H9 (cell line): ENCODE measurements around the gene HSD17B8. TPM values are rescaled to one million over a fixed set of nuclear protein-coding genes. Genes with fewer than 3 reads are reported as not detected.
A peak's percentile ranks its signal among the peaks of the same experiment; 100 is the strongest.

Experiments used
- DNase-seq: peaks from one replicate; pipeline ENCODE4 v3.0.0-alpha.2; 2017
- H2AFZ ChIP-seq: one replicate; pipeline ENCODE4 v1.6.1; 2013; ENCODE audit warnings: mild to moderate bottlenecking, low read length, control low read depth, moderate library complexity
- H2AK5ac ChIP-seq: 2 replicates; pipeline ENCODE4 v1.6.1; 2013; ENCODE audit warnings: low read length, control low read depth, mixed read lengths; ENCODE audit not compliant: insufficient read length
- H2BK120ac ChIP-seq: one replicate; pipeline ENCODE4 v1.6.1; 2013; ENCODE audit warnings: low read depth, mild to moderate bottlenecking, low read length, control low read depth, inconsistent platforms; ENCODE audit not compliant: poor library complexity, severe bottlenecking
- H2BK12ac ChIP-seq: 2 replicates; pipeline ENCODE4 v1.6.1; 2013; ENCODE audit warnings: low read length, control low read depth, mixed read lengths, low read depth; ENCODE audit not compliant: insufficient read length
- H2BK15ac ChIP-seq: 2 replicates; pipeline ENCODE4 v1.6.1; 2013; ENCODE audit warnings: low read depth, low read length, control low read depth
- H2BK20ac ChIP-seq: one replicate; pipeline ENCODE4 v1.6.1; 2013; ENCODE audit warnings: low read depth, mild to moderate bottlenecking, low read length, control low read depth, inconsistent platforms; ENCODE audit not compliant: poor library complexity, severe bottlenecking
- H2BK5ac ChIP-seq: 2 replicates; pipeline ENCODE4 v1.6.1; 2013; ENCODE audit warnings: low read length, control low read depth, mixed read lengths; ENCODE audit not compliant: insufficient read length
- H3K14ac ChIP-seq: 2 replicates; pipeline ENCODE4 v1.6.1; 2013; ENCODE audit warnings: low read length, control low read depth; ENCODE audit not compliant: insufficient read depth
- H3K18ac ChIP-seq: 2 replicates; pipeline ENCODE4 v1.6.1; 2013; ENCODE audit warnings: low read depth, mild to moderate bottlenecking, mixed read lengths, low read length, control low read depth; ENCODE audit not compliant: insufficient read length
- H3K23ac ChIP-seq: 2 replicates; pipeline ENCODE4 v1.6.1; 2013; ENCODE audit warnings: low read length, control low read depth, mixed read lengths, low read depth; ENCODE audit not compliant: insufficient read length
- H3K23me2 ChIP-seq: 2 replicates; pipeline ENCODE4 v1.6.1; 2013; ENCODE audit warnings: low read depth, mild to moderate bottlenecking, mixed read lengths, low read length, control low read depth; ENCODE audit not compliant: insufficient read length, poor library complexity, severe bottlenecking
- H3K27ac ChIP-seq: 2 replicates; pipeline ENCODE4 v1.5.1; 2013; ENCODE audit warnings: low read length, control low read depth, mixed read lengths, low read depth; ENCODE audit not compliant: insufficient read length
- H3K27me3 ChIP-seq: 2 replicates; pipeline ENCODE4 v1.6.1; 2013; ENCODE audit warnings: low read length, control low read depth, inconsistent platforms; ENCODE audit not compliant: insufficient read depth
- H3K4ac ChIP-seq: 2 replicates; pipeline ENCODE4 v1.6.1; 2013; ENCODE audit warnings: low read depth, mild to moderate bottlenecking, control low read depth, inconsistent platforms, low read length, moderate library complexity
- H3K4me1 ChIP-seq: 2 replicates; pipeline ENCODE4 v1.6.1; 2013; ENCODE audit warnings: low read length, control low read depth, inconsistent platforms; ENCODE audit not compliant: insufficient read depth
- H3K4me2 ChIP-seq: 2 replicates; pipeline ENCODE4 v1.6.1; 2013; ENCODE audit warnings: low read length, control low read depth, mixed read lengths; ENCODE audit not compliant: insufficient read length, insufficient read depth
- H3K56ac ChIP-seq: 2 replicates; pipeline ENCODE4 v1.6.1; 2013; ENCODE audit warnings: low read depth, mild to moderate bottlenecking, mixed read lengths, low read length, control low read depth; ENCODE audit not compliant: insufficient read length
- H3K79me1 ChIP-seq: 2 replicates; pipeline ENCODE4 v1.6.1; 2013; ENCODE audit warnings: low read depth, mild to moderate bottlenecking, moderate library complexity, low read length, control low read depth, inconsistent platforms; ENCODE audit not compliant: insufficient read depth, poor library complexity, severe bottlenecking
- H3K79me2 ChIP-seq: 2 replicates; pipeline ENCODE4 v1.6.1; 2013; ENCODE audit warnings: low read length, control low read depth, inconsistent platforms; ENCODE audit not compliant: insufficient read depth
- H3K9ac ChIP-seq: 2 replicates; pipeline ENCODE4 v1.6.1; 2013; ENCODE audit warnings: low read length, control low read depth, mixed read lengths; ENCODE audit not compliant: insufficient read length; ENCODE audit errors: extremely low read depth
- H3K9me3 ChIP-seq: one replicate; pipeline ENCODE4 v1.6.1; 2013; ENCODE audit warnings: low read depth, low read length, inconsistent platforms; ENCODE audit not compliant: control insufficient read depth
- H3T11ph ChIP-seq: one replicate; pipeline ENCODE4 v1.6.1; 2013; ENCODE audit warnings: mild to moderate bottlenecking, low read length, control low read depth, inconsistent platforms
- H4K20me1 ChIP-seq: one replicate; pipeline ENCODE4 v1.6.1; 2013; ENCODE audit not compliant: control insufficient read depth, insufficient read length, insufficient read depth
- H4K5ac ChIP-seq: 2 replicates; pipeline ENCODE4 v1.6.1; 2013; ENCODE audit warnings: low read depth, mild to moderate bottlenecking, mixed read lengths, low read length, control low read depth; ENCODE audit not compliant: insufficient read length
- H4K8ac ChIP-seq: replicated peaks from 2 replicates; pipeline ENCODE4 v1.6.1; 2013; ENCODE audit warnings: low read length, control low read depth, mixed read lengths, low read depth; ENCODE audit not compliant: insufficient read length
- H4K91ac ChIP-seq: 2 replicates; pipeline ENCODE4 v1.6.1; 2013; ENCODE audit warnings: low read depth, mild to moderate bottlenecking, moderate library complexity, mixed read lengths, low read length, control low read depth; ENCODE audit not compliant: insufficient read length
- H3K27ac Mint-ChIP-seq, 3 experiments: 2 replicates in 2 of 3; 3 replicates in 1 of 3; pipeline ENCODE4 v1.8.0; 2020 to 2021; ENCODE audit warnings: mixed read lengths in 3 of 3, mild to moderate bottlenecking in 1 of 3, moderate library complexity in 1 of 3
- H3K27me3 Mint-ChIP-seq: 2 replicates; pipeline ENCODE4 v1.8.0; 2021; ENCODE audit warnings: low read depth, mild to moderate bottlenecking, moderate library complexity, mixed read lengths
- H3K36me3 Mint-ChIP-seq, 3 experiments: 2 replicates in 2 of 3; 3 replicates in 1 of 3; pipeline ENCODE4 v1.8.0; 2020 to 2021; ENCODE audit warnings: low read depth in 3 of 3, mixed read lengths in 3 of 3; ENCODE audit not compliant: insufficient read depth in 1 of 3
- H3K4me1 Mint-ChIP-seq, 2 experiments: 2 replicates each; pipeline ENCODE4 v1.8.0; 2020; ENCODE audit warnings: mixed read lengths in 2 of 2
- H3K4me3 Mint-ChIP-seq, 2 experiments: 2 replicates in 1 of 2; 3 replicates in 1 of 2; pipeline ENCODE4 v1.8.0; 2020 to 2021; ENCODE audit warnings: mild to moderate bottlenecking in 2 of 2, mixed read lengths in 2 of 2, moderate library complexity in 1 of 2
- H3K9me3 Mint-ChIP-seq, 2 experiments: 2 replicates in 1 of 2; 3 replicates in 1 of 2; pipeline ENCODE4 v1.8.0; 2020; ENCODE audit warnings: mild to moderate bottlenecking in 2 of 2, mixed read lengths in 2 of 2, moderate library complexity in 1 of 2
- WGBS: extraction: QIAGEN DNeasy Blood & Tissue Kit; methylation state at CpG from one replicate; pipeline ENCODE4 v1.1.7; 2013; ENCODE audit warnings: missing lambda C conversion rate, low lambda C conversion rate, mixed read lengths; ENCODE audit not compliant: insufficient read length; ENCODE audit errors: extremely low coverage; 5-methylcytosine and 5-hydroxymethylcytosine counted together
- total RNA-seq: library from RNA; stranded (reverse); gene quantifications from 2 replicates; pipeline ENCODE4 v1.2.1, GENCODE V29; 2021
- TF ChIP-seq, protein P1 (sequence below): fragments of 200-600 bp; sonication (generic); conservative IDR thresholded peaks from 3 replicates; pipeline ENCODE4 v1.8.0; 2021; ENCODE audit warnings: antibody characterized with exemption, mild to moderate bottlenecking

The HSD17B8 gene
- total RNA-seq, 1 experiment from 2014 or later: 7.1 TPM

DNA sequence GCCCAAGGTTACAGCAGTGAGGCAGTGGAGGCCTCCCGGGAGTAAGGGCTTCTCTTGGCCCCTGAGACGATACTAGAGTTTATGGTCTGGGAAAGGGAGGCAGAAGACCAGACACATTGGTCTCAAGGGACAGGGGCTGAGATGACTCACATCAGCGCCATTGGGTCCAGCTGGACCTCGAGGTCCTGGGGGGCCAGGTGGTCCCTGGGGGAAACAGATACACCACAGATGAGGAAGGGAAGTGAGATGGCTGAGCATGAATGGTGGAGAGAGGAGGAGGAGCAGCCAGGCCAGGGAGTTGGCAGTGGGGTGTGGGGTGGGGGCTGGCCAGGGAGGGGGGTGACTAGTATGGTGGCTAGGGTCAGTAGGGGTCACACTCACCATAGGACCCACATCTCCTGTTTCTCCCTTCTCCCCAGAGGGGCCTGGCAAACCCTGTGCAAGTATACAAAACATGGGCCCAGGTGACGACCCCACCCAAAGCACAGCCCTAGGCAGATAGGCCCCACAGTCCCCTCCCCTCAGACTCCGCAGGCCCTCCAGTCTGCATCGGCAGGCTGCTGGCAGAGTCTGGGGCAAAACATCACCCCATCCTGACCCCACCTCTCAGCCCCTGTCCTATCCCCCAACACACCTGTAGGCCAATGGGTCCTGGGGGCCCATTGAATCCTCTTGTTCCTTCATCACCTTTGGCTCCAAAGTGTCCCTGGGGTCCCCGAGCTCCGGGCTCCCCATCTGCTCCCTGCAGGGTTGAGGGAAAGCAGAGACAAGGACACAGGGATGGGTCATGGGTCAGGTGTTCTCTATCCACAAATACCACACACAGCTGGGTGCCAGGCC lies 34.1 kb upstream of the HSD17B8 start:
- Mint-ChIP-seq H3K36me3 (no peaks in the 10 kb centered on the region), H3K27me3 (peaks cover 22% of the 10 kb centered on the region), H3K9me3 (no peaks in the 10 kb centered on the region), H3K4me3 (no peak overlapping the region), H3K4me1 (peaks cover 4 to 8% of the 10 kb centered on the region in 2 experiments), H3K27ac (peak overlapping the region in 1 of 3 experiments; percentile 23; a peak in 2 of 7 replicates)
- Histone ChIP-seq H2BK15ac (no peak overlapping the region), H3K4me2 (no peak overlapping the region), H2BK20ac (no peak overlapping the region), H3K23ac (no peak overlapping the region), H4K91ac (no peak overlapping the region), H3K18ac (no peak overlapping the region), H3K4ac (no peak overlapping the region), H2BK12ac (no peak overlapping the region), H4K20me1 (peaks cover 3% of the 10 kb centered on the region), H4K5ac (no peak overlapping the region), H4K8ac (no peak overlapping the region), H3K27me3 (no peaks in the 10 kb centered on the region), H2AK5ac (no peak overlapping the region), H3K56ac (no peak overlapping the region), H2AFZ (no peak overlapping the region), H3K9ac (no peak overlapping the region), H3K4me1 (no peaks in the 10 kb centered on the region), H3K79me2 (no peaks in the 10 kb centered on the region), H3T11ph (no peak overlapping the region), H3K27ac (no peak overlapping the region), H2BK5ac (no peak overlapping the region), H3K23me2 (no peaks in the 10 kb centered on the region), H3K79me1 (no peaks in the 10 kb centered on the region), H3K14ac (no peak overlapping the region), H3K9me3 (no peaks in the 10 kb centered on the region), H2BK120ac (no peak overlapping the region)
- TF ChIP-seq, protein P1, sequence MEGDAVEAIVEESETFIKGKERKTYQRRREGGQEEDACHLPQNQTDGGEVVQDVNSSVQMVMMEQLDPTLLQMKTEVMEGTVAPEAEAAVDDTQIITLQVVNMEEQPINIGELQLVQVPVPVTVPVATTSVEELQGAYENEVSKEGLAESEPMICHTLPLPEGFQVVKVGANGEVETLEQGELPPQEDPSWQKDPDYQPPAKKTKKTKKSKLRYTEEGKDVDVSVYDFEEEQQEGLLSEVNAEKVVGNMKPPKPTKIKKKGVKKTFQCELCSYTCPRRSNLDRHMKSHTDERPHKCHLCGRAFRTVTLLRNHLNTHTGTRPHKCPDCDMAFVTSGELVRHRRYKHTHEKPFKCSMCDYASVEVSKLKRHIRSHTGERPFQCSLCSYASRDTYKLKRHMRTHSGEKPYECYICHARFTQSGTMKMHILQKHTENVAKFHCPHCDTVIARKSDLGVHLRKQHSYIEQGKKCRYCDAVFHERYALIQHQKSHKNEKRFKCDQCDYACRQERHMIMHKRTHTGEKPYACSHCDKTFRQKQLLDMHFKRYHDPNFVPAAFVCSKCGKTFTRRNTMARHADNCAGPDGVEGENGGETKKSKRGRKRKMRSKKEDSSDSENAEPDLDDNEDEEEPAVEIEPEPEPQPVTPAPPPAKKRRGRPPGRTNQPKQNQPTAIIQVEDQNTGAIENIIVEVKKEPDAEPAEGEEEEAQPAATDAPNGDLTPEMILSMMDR: no peak
- no CpG with 5 or more reads among the region's 9 CpGs for WGBS
- no peak for DNase-seq
